ES-I3 (cell line): ENCODE measurements around the gene DYTN.

ENCODE experiments used
- H3K36me3 ChIP-seq: 2 replicates; pipeline ENCODE4 v1.6.1; 2013; ENCODE audit warnings: mild to moderate bottlenecking, low read length, control low read depth, moderate library complexity; ENCODE audit not compliant: insufficient read depth
- H3K4me1 ChIP-seq: 2 replicates; pipeline ENCODE4 v1.6.1; 2013; ENCODE audit warnings: mild to moderate bottlenecking, control low read depth, low read length; ENCODE audit not compliant: insufficient read depth
- H3K9ac ChIP-seq: 2 replicates; pipeline ENCODE4 v1.6.1; 2013; ENCODE audit warnings: low read depth, mild to moderate bottlenecking, low read length, moderate library complexity
- H3K9me3 ChIP-seq: 2 replicates; pipeline ENCODE4 v1.6.1; 2013; ENCODE audit warnings: mild to moderate bottlenecking, low read length, moderate library complexity; ENCODE audit not compliant: control insufficient read depth, insufficient read depth

DYTN gene

GRCh38 chr2:206718296-206718695 is at the start of gene DYTN:
TSS of gene DYTN (minus strand) at chr2:206718396. CDS start at chr2:206718279, 117 bp downstream.
- Histone ChIP-seq H3K9ac (no peak within 1 kb of the TSS), H3K4me1 (no peaks in the 10 kb centered on the region), H3K9me3 (peaks cover 10% of the 10 kb centered on the region; the same call in 1 of the 2 replicates), H3K36me3 (no peaks in the 10 kb centered on the region)

DNA sequence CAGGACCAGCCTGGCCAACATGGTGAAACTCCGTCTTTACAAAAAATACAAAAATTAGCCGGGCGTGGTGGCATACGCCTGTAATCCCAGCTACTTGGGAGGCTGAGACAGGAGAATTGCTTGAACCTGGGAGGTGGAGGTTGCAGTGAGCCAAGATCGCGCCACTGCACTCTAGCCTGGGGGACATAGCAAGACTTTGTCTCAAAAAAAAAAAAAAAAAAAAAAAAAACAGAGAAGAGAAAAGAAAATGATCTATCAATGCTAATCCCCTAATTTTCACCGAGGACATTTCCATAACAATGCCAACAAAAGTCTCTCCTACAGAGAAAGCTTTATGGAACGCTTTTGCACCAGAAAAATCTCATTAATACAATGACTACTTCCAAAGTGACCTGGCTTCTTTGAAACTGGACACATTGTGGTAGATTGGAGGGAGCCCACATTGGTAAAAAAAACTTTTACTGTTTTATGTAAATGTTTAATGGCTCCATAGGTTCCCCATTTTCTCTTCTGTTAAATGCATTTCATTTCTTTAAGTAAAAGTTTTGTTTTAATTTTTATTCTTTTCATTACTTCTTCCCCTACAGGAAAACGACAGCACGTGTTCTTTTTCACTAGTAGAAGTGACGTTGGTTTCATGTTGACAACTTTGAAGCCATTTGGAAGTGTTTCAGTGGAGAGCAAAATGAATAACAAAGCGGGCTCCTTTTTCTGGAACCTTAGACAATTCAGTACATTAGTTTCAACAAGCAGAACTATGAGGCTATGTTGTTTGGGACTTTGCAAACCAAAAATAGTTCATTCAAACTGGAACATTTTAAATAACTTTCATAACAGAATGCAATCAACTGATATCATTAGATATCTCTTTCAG is 48.1 kb upstream of the DYTN start:
- no peaks in the 10 kb centered on the region for H3K9me3 ChIP-seq
- H3K4me1 ChIP-seq: no peaks in the 10 kb centered on the region
- peaks cover 3% of the 10 kb centered on the region; the same call in 1 of the 2 replicates for H3K36me3 ChIP-seq
- peak overlapping the region; percentile 95 for H3K9ac ChIP-seq

DNA sequence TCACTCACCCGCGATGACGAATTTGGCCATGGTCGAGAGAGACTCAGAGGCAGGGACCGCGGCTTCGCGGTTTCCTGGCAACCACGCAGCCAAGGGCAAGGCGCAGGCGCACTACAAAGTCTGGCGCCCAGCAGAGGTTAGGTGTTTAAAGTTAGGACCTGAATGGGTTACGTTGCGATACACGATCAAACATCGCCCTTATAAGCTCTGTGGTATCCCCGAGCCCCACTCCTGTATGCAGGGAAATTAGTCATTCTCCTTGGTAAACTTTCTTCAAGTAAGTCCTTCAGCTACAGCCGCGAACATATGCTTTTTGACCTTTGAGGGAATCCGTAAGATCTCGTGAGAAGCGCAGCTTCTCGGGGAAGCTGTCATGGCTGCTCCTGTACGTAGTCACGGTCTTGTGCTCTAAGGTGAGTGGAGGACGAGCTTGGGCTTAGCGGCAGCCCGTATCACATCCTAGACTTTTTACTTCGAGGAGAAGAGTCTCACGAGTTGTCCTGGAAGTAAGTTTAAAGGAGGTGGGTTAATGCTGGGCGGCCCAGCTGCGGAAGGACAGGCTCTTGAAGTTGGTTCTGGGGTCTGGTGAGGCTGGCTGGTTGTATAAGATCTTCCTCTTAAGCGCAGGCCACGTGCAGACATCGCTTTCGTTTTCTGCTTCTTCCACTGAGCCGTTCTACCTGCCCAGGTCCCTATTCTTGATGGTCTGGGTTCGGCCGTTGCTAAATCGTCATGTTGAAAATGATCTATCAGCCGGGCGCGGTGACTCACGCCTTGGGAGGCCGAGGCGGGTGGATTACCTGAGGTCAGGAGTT is 47.3 kb upstream of the DYTN start, which contains the start of the genes FASTKD2 and MDH1B:
Gene FASTKD2, plus strand, starts transcription at position 365 of the 815 bp plus-strand sequence. CDS start 1,088 bp downstream, outside the sequence.
Gene MDH1B, minus strand, starts transcription at position 87 of the 815 bp plus-strand sequence. Its CDS starts 57 bp downstream, at position 30.
- H3K9ac ChIP-seq: peak within 1 kb of the TSS; percentile 95
- no peaks in the 10 kb centered on the region for H3K4me1 ChIP-seq
- H3K9me3 ChIP-seq: no peaks in the 10 kb centered on the region
- H3K36me3 ChIP-seq: peaks cover 3% of the 10 kb centered on the region; the same call in 1 of the 2 replicates

DNA sequence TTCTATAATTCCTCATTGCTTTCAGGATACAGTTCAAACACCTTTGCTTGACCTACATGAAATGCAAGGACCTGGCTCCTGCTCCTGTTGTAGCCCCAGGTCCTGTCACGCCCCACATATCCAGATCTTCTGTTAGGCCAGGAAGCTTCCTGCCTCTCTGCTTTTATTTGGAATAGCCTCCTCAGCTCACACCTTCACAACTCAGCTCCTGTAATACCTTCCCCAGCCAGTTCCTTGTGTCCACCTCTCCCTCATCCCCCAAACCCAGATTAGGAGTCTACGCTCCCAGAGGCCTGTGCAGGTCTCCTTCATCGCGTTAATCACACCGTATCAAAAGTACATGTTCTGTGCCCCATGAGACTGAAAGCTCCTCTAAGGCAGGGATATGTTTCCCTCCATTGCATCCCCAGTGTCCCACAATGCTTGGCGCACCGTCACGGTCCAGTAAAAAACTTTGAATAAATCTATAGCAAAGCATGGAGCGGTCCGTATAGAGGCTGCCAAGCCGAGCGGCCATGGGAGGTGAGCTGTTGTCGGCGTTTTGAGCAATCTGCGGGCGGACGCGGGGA is 46.6 kb upstream of the DYTN start:
- Histone ChIP-seq H3K4me1 (no peaks in the 10 kb centered on the region), H3K36me3 (peaks cover 3% of the 10 kb centered on the region; the same call in 1 of the 2 replicates), H3K9me3 (no peaks in the 10 kb centered on the region), H3K9ac (peak overlapping the region; percentile 95)

DNA sequence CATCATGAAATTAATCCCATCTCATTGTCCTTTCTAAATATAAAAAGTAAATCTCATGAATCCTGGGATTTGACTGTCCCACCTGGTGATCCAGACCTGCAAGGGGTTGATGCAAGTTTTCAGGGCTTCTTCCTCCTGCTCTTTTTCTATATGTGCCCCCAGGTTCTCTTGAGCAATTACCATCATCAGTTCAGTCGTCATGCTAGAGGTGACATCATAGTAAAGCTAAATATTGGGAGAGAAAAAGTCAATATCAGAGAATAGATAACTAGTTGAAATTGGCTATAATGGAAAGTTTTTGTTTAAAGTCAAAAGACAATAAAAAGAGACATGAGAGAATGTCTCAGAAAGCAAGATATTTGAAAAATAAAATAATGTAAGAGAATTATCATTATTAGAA is 38.6 kb upstream of the DYTN start:
- no peak overlapping the region for H3K9ac ChIP-seq
- no peaks in the 10 kb centered on the region for H3K9me3 ChIP-seq
- no peaks in the 10 kb centered on the region for H3K4me1 ChIP-seq
- no peaks in the 10 kb centered on the region for H3K36me3 ChIP-seq

DNA sequence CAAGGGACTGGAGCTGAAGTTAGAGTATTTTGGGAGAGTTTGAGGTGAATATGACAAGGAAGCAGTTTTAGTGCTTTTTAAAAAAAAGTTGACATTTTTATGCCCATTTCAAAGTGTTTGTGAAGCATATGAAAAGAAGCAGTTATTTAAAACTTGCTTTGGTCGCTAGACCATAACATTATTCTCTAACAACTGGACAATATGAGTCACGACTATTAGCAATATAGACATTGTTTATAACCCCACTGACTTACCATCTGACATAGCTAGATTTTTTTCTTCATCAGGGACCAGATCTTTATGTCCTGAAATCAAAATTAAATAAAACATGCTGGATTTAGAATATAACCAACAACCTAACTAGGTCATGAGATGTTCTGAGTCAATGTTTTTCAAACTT is 22.6 kb upstream of the DYTN start:
- Histone ChIP-seq H3K9me3 (no peaks in the 10 kb centered on the region), H3K36me3 (no peaks in the 10 kb centered on the region)

GRCh38 chr2:206739271-206739670 is 21.1 kb upstream of the DYTN start:
- H3K36me3 ChIP-seq: no peaks in the 10 kb centered on the region
- H3K9ac ChIP-seq: no peak overlapping the region
- no peaks in the 10 kb centered on the region for H3K9me3 ChIP-seq
- no peaks in the 10 kb centered on the region for H3K4me1 ChIP-seq

More for the DNA sequence above, 22.6 kb upstream of the DYTN start:
- Histone ChIP-seq H3K4me1 (no peaks in the 10 kb centered on the region), H3K9ac (no peak overlapping the region)

GRCh38 chr2:206736935-206737334 is 18.7 kb upstream of the DYTN start:
- Histone ChIP-seq H3K9ac (no peak overlapping the region), H3K36me3 (no peaks in the 10 kb centered on the region), H3K9me3 (no peaks in the 10 kb centered on the region), H3K4me1 (no peaks in the 10 kb centered on the region)

GRCh38 chr2:206733341-206733740 is 15.1 kb upstream of the DYTN start:
- no peaks in the 10 kb centered on the region for H3K4me1 ChIP-seq
- no peaks in the 10 kb centered on the region for H3K9me3 ChIP-seq
- no peaks in the 10 kb centered on the region for H3K36me3 ChIP-seq

DNA sequence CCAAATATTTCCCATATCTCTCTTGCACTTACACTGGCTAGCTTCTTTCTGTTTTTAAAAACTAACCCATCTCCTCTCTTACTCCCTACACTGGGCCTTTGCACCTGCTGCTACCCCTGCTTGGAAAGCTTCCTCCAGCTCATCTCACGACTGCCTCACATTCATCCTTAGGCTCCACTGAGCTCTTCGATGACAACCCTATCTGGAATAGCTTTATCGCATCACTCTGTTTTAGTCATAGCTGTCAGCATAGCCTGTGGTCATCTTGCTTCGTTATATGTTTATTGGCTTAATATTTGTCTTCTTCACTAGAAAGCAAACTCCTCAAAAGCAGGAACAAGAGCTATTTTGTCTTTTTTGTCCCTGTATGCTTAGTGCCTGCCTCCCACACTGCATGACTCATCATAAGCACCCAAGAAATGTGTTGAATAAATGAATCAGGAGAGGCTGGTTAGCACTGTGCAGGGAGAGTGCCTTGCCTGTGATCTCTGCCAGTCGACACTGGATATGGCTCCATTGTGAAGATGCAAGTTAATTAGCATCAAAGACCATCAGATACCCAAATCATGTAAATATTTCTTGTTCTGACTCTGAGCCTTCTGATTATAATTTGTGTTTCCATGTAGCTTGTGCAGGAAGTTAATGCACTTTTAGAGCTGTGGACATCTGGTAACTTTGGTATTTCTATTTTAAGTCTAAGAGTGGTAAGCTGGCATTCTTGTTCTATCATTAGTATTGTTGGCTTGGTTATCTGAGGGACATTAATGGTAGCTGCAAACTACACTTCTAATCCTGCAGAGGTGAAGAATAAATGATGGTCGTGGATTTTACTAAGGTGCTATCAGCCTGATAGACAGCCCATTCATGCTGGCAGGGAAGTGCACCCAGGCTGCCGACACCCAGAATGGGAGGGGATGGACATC is 10.3 kb upstream of the DYTN start:
- Histone ChIP-seq H3K9ac (no peak overlapping the region), H3K4me1 (no peaks in the 10 kb centered on the region)

More at GRCh38 chr2:206733341-206733740, 15.1 kb upstream of the DYTN start:
- H3K9ac ChIP-seq: no peak overlapping the region

DNA sequence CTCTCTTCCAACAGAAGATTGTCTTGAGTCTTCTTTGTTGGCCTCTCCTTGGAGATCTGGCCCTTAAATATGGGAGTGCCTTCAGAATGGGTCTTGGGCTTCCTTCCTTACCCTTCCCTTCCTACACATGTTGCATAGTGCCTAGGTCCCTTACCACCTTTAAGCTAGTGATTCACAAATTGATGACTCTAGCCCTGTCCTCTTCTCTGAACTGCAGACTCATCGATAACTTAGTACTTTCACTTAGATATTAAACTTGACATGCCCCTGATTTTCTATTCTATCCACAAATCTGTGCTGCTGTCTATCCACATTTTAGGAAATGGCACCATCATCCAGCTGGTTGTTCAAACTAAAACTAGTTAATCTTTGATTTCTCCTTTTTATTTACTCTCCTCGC is 9.1 kb upstream of the DYTN start:
- Histone ChIP-seq H3K9me3 (peaks cover under 1% of the 10 kb centered on the region; the same call in 1 of the 2 replicates), H3K9ac (no peak overlapping the region), H3K36me3 (no peaks in the 10 kb centered on the region), H3K4me1 (no peaks in the 10 kb centered on the region)

More for the DNA sequence above, 10.3 kb upstream of the DYTN start:
- Histone ChIP-seq H3K9me3 (no peaks in the 10 kb centered on the region), H3K36me3 (no peaks in the 10 kb centered on the region)

DNA sequence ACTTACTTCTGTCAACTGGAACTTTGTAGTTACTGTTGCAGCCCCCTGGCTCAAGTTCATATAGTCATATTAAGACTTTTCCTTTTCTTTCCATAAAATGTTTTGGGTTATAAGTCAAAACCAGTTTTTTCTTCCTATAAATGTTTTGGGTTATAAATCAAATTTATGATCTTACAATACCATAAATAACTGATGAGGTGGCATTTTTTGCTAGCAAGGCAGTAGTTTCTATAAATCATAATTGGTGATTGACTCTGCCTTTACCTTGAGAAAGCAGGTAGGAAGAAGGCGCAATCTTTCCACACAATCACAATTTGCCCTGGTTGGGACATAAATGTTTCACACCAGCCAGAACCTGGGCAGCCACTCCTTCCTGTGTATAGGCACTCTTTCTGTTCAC is 5.1 kb upstream of the DYTN start:
- no peak overlapping the region for H3K9ac ChIP-seq
- no peaks in the 10 kb centered on the region for H3K4me1 ChIP-seq
- H3K36me3 ChIP-seq: no peaks in the 10 kb centered on the region
- H3K9me3 ChIP-seq: peaks cover 10% of the 10 kb centered on the region; the same call in 1 of the 2 replicates

- Histone ChIP-seq H3K36me3 (no peaks in the 10 kb centered on the region), H3K9ac (no peak overlapping the region), H3K4me1 (no peaks in the 10 kb centered on the region), H3K9me3 (peaks cover 10% of the 10 kb centered on the region; the same call in 1 of the 2 replicates)
Measured at GRCh38 chr2:206721256-206721920, 3.2 kb upstream of the DYTN start.
